H7 (cell line): ENCODE results near the gene PEX6. TPM values are rescaled to one million over a fixed set of nuclear protein-coding genes. Genes with fewer than 3 reads are reported as not detected.

Experiments
- DNase-seq: peaks from one replicate; pipeline ENCODE4 v3.0.0; 2012
- H3K27me3 ChIP-seq: 2 replicates; pipeline ENCODE4 v1.6.0; 2011; ENCODE audit warnings: mild to moderate bottlenecking, low read length; ENCODE audit not compliant: control insufficient read depth, insufficient read depth
- H3K36me3 ChIP-seq: replicated peaks from 2 replicates; pipeline ENCODE4 v1.5.1; 2011; ENCODE audit warnings: low read length; ENCODE audit not compliant: control insufficient read depth, insufficient read depth
- H3K4me3 ChIP-seq: 2 replicates; pipeline ENCODE4 v1.5.1; 2011; ENCODE audit warnings: low read depth, mild to moderate bottlenecking, control low read depth, low read length, moderate library complexity; ENCODE audit not compliant: insufficient read depth
- total RNA-seq: library from RNA; depleted of rRNA; stranded (reverse); fragments of >200 nt; shearing (Covaris generic); gene quantifications from 2 replicates; pipeline ENCODE4 v1.2.3, GENCODE V29; 2014

PEX6 gene
- total RNA-seq, 1 experiment from 2014 or later, result 47.5 TPM

GRCh38 chr6:42938987-42939809 lies 39.8 kb downstream of the PEX6 start:
- no peak for DNase-seq
- peaks cover 18% of the 10 kb centered on the region for H3K36me3 ChIP-seq
- H3K27me3 ChIP-seq, result no peaks in the 10 kb centered on the region
- no peak overlapping the region for H3K4me3 ChIP-seq

- Histone ChIP-seq H3K36me3 (peaks cover 18% of the 10 kb centered on the region), H3K4me3 (no peak overlapping the region), H3K27me3 (no peaks in the 10 kb centered on the region)
- no peak for DNase-seq
These were observed 40.6 kb downstream of the PEX6 start for GRCh38 chr6:42938428-42938796.

DNA sequence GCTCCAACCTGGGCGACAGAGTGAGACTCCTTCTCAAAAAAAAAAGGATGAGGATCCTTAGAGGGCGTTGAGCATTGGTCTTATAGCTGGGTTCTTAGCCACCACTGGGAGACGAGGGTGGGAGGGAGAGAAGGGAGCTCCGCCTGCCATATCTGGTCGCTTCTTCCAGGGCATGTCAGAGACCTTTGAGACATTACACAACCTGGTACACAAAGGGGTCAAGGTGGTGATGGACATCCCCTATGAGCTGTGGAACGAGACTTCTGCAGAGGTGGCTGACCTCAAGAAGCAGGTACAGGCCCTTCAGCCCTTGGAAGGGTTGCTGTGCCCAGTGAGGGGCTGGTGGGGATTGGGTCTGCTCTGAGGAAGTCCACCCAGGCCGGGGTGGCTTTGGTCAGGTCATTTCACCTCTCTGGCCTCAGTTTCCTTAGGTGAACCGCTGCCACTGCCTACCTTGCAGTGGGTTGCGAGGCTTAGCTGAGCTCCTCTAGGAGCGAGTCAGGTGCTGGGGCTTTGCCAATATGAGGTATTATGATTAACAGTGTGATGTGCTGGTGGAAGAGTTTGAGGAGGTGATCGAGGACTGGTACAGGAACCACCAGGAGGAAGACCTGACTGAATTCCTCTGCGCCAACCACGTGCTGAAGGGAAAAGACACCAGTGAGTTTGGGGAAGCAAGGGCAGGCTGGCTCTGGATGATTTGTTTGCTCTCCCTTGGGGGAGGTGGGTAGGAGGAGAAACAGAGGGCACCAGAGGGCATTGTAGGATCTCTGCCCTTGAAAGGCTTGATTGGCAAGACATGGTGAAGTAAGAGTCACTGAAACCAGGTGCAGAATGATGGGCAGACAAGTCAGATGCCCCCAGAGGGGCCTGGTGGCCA lies 41.2 kb downstream of the PEX6 start:
- DNase-seq, result no peak
- H3K4me3 ChIP-seq, result no peak overlapping the region
- H3K36me3 ChIP-seq, result peaks cover 18% of the 10 kb centered on the region
- no peaks in the 10 kb centered on the region for H3K27me3 ChIP-seq

DNA sequence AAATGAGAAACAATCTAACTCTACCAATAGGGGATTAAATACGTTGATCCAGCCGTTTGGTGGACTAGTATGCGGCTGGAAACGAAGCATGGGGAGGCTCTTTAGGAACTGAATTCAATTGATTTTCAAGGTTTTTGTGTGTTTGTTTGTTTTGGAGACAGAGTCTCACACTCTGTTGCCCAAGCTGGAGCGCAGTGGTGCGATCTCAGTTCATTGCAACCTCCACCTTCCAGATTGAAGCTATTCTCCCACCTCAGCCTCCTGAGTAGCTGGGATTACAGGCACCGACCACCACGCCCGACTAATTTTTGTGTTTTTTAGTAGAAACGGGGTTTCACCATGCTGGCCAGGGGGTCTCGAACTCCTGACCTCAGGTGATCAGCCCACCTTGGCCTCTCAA lies 42.6 kb downstream of the PEX6 start:
- Histone ChIP-seq H3K36me3 (peaks cover 18% of the 10 kb centered on the region), H3K4me3 (no peak overlapping the region), H3K27me3 (no peaks in the 10 kb centered on the region)
- DNase-seq, result no peak

DNA sequence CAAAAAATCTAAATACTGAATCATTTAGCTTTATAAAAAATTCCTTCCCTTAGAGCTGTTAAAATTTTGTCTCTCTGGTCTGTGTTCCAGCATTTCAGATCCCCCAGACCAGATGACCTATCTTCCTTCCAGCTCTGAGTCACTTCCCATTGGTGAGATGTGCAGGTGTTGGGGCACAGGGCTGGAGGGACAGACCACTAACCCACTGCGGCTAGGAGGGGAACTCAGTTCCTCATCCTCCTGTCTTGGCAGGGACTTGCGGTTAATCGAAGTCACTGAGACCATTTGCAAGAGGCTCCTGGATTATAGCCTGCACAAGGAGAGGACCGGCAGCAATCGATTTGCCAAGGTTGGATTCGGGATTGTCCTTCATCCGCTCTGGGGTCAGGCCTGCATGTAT lies 43.7 kb downstream of the PEX6 start:
- Histone ChIP-seq H3K36me3 (peaks cover 18% of the 10 kb centered on the region), H3K4me3 (no peak overlapping the region), H3K27me3 (no peaks in the 10 kb centered on the region)
- no peak for DNase-seq

DNA sequence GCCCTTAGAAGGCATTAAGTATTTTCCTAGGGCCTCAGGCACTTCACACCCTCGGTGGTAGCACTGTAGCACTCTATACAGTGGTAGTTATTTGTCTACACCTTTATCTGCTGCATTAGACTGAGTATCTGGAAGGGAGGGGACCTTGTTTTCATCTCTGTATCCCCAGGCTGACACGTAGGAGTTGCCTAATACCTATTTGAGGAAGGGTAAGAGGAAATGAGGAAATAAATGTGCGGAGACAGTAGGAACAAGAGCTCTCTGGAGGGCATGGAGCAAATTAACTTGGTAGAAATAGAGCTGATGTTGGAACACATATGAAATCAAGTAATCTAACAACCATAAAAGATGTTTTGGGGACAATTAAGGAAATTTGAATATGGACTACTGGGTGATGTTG lies 45.8 kb downstream of the PEX6 start:
- Histone ChIP-seq H3K27me3 (no peaks in the 10 kb centered on the region), H3K4me3 (no peak overlapping the region), H3K36me3 (peaks cover 16% of the 10 kb centered on the region)
- DNase-seq, result no peak

DNA sequence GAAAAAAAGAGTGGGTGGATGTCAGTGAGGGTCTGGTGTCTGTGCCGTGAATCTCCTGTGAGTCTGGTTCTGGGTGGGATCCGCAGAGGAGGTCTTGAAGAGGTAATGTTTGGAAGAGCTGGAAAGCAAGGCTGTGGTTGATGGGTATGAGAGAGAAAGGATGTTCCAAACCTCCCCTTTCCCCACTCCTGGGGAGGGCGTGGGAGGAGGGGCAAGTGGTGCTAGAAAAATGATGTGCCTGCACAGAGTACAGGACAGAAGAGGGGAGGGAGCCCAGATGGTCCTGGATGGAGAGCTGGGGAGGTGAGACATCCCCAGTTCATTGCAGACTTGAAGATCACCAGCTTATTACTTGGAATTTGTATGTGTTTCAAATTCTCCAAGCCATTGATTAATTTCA lies 46.6 kb downstream of the PEX6 start:
- DNase-seq, result no peak
- H3K27me3 ChIP-seq, result no peaks in the 10 kb centered on the region
- peaks cover 15% of the 10 kb centered on the region for H3K36me3 ChIP-seq
- H3K4me3 ChIP-seq, result no peak overlapping the region

DNA sequence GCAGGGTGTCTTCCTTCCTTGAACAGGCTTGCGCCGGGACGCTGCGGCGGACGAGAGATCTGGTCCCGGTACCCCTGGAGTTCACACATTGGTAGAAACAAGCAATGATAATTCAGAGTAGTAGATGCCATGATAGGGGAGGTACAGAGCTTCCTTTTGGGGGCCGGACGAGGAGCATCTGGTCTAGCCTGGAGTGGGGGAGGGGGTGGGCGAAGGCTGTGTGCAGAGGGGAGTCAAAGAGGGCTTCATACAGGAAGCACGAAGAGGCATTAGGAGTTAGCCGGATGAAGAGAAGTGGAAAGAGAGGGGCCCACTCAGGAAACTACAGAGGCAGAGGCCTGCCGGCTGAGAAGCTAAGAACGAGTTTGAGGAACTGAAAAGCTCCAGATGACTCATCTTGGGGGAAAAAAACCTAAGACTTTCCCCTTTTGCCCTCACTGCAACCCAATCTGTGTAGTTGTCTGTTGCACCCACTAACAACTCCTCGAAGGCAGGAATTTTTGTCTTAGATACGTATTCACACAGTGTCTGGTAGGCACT lies 49.1 kb downstream of the PEX6 start:
- peaks cover 4% of the 10 kb centered on the region for H3K36me3 ChIP-seq

DNA sequence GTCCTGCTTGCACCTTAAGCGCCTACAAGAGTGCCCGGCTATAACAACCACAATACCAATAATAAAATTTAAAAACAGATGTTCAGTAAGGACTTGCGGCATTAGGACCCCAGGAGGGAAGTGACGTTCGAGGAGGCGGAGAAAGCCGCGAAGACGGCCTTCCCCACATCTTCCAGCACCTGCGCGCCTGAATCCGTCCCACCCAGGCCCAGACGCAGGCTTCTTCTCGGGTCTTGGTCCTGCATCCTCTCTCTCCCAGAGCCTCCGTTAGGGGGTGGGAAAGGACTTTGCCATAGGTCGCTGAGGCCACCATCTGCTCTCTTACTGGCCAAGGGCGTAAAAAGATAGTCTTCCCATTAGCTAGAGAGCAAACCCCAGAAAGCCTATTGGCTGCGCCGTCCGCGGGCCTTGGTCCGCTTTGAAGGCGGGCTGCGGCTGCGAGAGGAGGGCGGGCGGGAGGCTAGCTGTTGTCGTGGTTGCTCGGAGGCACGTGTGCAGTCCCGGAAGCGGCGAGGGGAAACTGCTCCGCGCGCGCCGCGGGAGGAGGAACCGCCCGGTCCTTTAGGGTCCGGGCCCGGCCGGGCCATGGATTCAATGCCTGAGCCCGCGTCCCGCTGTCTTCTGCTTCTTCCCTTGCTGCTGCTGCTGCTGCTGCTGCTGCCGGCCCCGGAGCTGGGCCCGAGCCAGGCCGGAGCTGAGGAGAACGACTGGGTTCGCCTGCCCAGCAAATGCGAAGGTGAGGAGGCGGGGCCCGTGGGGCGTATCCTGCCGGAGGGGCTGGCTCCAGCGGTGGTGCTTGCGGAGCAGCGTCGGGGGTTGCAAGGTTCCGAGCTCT lies 49.8 kb downstream of the PEX6 start, which contains the start of gene CNPY3:
CNPY3 (plus strand) TSS at position 495 of the 835 bp plus-strand sequence; CDS start at position 586, 91 bp downstream.
- H3K36me3 ChIP-seq, result no peaks in the 10 kb centered on the region
- DNase-seq, result peak; percentile 96
- no peaks in the 10 kb centered on the region for H3K27me3 ChIP-seq
- peak within 1 kb of the TSS; percentile 41 for H3K4me3 ChIP-seq

More for the DNA sequence above, 49.1 kb downstream of the PEX6 start:
- Histone ChIP-seq H3K4me3 (peak overlapping the region; percentile 41), H3K27me3 (no peaks in the 10 kb centered on the region)
- DNase-seq, result no peak

GRCh38 chr6:42925248-42925857 lies 53.6 kb downstream of the PEX6 start:
- peak; percentile 72 for DNase-seq
- Histone ChIP-seq H3K27me3 (no peaks in the 10 kb centered on the region), H3K36me3 (no peaks in the 10 kb centered on the region), H3K4me3 (no peak overlapping the region)

- no peaks in the 10 kb centered on the region for H3K27me3 ChIP-seq
- DNase-seq, result peak; percentile 38
- no peak overlapping the region for H3K4me3 ChIP-seq
- H3K36me3 ChIP-seq, result no peaks in the 10 kb centered on the region
These were observed 55.3 kb downstream of the PEX6 start for GRCh38 chr6:42923666-42924065.

DNA sequence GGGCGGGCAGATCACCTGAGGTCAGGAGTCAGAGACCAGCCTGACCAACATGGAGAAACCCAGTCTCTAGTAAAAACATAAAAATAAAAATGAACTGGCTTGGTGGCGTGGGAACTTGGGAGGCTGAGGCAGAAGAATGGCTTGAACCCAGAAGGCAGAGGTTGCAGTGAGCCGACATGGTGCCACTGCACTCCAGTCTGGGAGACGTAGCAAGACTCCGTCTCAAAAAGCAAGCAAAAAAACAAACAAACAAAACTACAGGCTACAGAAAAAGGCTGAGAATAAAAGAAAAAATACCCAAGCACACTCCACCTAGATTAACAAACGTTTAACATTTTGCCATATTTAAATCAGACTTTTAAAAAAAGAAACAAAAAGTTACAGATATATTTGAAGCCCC lies 57.2 kb downstream of the PEX6 start:
- H3K36me3 ChIP-seq, result no peaks in the 10 kb centered on the region
- no peak for DNase-seq
- no peak overlapping the region for H3K4me3 ChIP-seq
- no peaks in the 10 kb centered on the region for H3K27me3 ChIP-seq

GRCh38 chr6:42916288-42916687 lies 62.7 kb downstream of the PEX6 start:
- no peak for DNase-seq
- no peaks in the 10 kb centered on the region for H3K36me3 ChIP-seq
- H3K27me3 ChIP-seq, result no peaks in the 10 kb centered on the region
- H3K4me3 ChIP-seq, result no peak overlapping the region

DNA sequence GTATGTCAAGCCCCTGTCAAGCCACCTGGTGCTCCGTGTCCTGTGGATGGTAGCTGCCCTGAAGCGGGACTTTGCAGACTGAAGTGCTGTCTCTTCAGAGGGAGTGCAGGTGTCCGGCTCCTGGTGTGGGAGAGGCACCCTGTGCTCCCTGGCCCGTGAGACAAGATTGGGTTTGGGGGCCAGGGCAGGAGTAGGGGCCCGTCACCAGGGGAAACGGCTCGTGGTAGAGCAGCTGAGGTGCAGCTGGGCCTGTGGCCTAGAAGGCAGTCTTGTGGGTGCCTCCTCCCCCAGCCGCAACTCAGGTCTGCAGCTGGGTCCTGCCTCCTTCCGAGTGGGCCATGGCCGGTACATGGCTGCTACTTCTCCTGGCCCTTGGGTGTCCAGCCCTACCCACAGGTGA lies 63.2 kb downstream of the PEX6 start, which contains the start of gene PTCRA:
PTCRA (plus strand) TSS at position 322 of the 400 bp plus-strand sequence; CDS start at position 339, 17 bp downstream.
- no peak within 1 kb of the TSS for H3K4me3 ChIP-seq
- no peaks in the 10 kb centered on the region for H3K36me3 ChIP-seq
- no peak for DNase-seq
- H3K27me3 ChIP-seq, result no peaks in the 10 kb centered on the region
